ENCODE results near the gene TRIM38. TPM values are rescaled to one million over a fixed set of nuclear protein-coding genes. Genes with fewer than 3 reads are reported as not detected.
A peak's percentile ranks its signal among the peaks of the same experiment; 100 is the strongest.

The TRIM38 gene
- polyA plus RNA-seq, 4 donors = 3.5 to 16.4 (median 6.1) TPM

GRCh38 chr6:25966711-25967110 is 4.1 kb downstream of the TRIM38 start:
- no peak for FAIRE-seq
- Histone ChIP-seq H3K9me3 (ENCODE audit: control insufficient read depth in 2 of 2, insufficient read depth in 1 of 2, low read depth in 1 of 2, low read length in 1 of 2) (no peaks in the 10 kb centered on the region), H3K4me3 (ENCODE audit: low read depth in 1 of 3, low read length in 3 of 3) (no peak overlapping the region), H3K4me1 (ENCODE audit: control insufficient read depth in 3 of 3, insufficient read depth in 2 of 3, low read depth in 1 of 3, low read length in 2 of 3) (peaks cover 6 to 28% (median 26%) of the 10 kb centered on the region in 3 donors), H3K36me3 (ENCODE audit: control insufficient read depth in 3 of 3, insufficient read depth in 2 of 3, low read depth in 1 of 3, low read length in 3 of 3) (peaks cover 12 to 23% (median 16%) of the 10 kb centered on the region in 3 donors), H3K27ac (ENCODE audit: low read depth in 1 of 3, low read length in 2 of 3) (no peak overlapping the region), H3K27me3 (ENCODE audit: control insufficient read depth in 3 of 3, insufficient read depth in 3 of 3, low read length in 3 of 3) (no peaks in the 10 kb centered on the region)
- DNase-seq = no peak
- 90 to 96% (median 95%) methylated on average over 9 of the region's 9 CpGs for WGBS, 3 donors

- FAIRE-seq = no peak
- DNase-seq = no peak
- Histone ChIP-seq H3K9me3 (ENCODE audit: control insufficient read depth in 2 of 2, insufficient read depth in 1 of 2, low read depth in 1 of 2, low read length in 1 of 2) (no peaks in the 10 kb centered on the region), H3K27ac (ENCODE audit: low read depth in 1 of 3, low read length in 2 of 3) (no peak overlapping the region), H3K36me3 (ENCODE audit: control insufficient read depth in 3 of 3, insufficient read depth in 2 of 3, low read depth in 1 of 3, low read length in 3 of 3) (peaks cover 25 to 32% (median 29%) of the 10 kb centered on the region in 3 donors), H3K27me3 (ENCODE audit: control insufficient read depth in 3 of 3, insufficient read depth in 3 of 3, low read length in 3 of 3) (no peaks in the 10 kb centered on the region), H3K4me1 (ENCODE audit: control insufficient read depth in 3 of 3, insufficient read depth in 2 of 3, low read depth in 1 of 3, low read length in 2 of 3) (peaks cover 10 to 26% (median 22%) of the 10 kb centered on the region in 3 donors), H3K4me3 (ENCODE audit: low read depth in 1 of 3, low read length in 3 of 3) (no peak overlapping the region)
These were observed 6.2 kb downstream of the TRIM38 start for GRCh38 chr6:25968769-25969168.

- peaks cover 32 to 36% (median 34%) of the 10 kb centered on the region in 3 donors for H3K36me3 ChIP-seq (ENCODE audit: control insufficient read depth in 3 of 3, insufficient read depth in 2 of 3, low read depth in 1 of 3, low read length in 3 of 3)
- no peak overlapping the region for H3K4me3 ChIP-seq (ENCODE audit: low read depth in 1 of 3, low read length in 3 of 3)
- H3K9me3 ChIP-seq (ENCODE audit: control insufficient read depth in 2 of 2, insufficient read depth in 1 of 2, low read depth in 1 of 2, low read length in 1 of 2) = no peaks in the 10 kb centered on the region
- peak; percentile 41 to 42 for DNase-seq
- WGBS, 3 donors = 91 to 99% (median 95%) methylated on average over 1 of the region's 1 CpG
- FAIRE-seq = no peak
- no peaks in the 10 kb centered on the region for H3K27me3 ChIP-seq (ENCODE audit: control insufficient read depth in 3 of 3, insufficient read depth in 3 of 3, low read length in 3 of 3)
- peak overlapping the region in 1 of 3 donors; percentile 26 for H3K27ac ChIP-seq (ENCODE audit: low read depth in 1 of 3, low read length in 2 of 3)
- peaks cover 8 to 24% (median 9%) of the 10 kb centered on the region in 3 donors for H3K4me1 ChIP-seq (ENCODE audit: control insufficient read depth in 3 of 3, insufficient read depth in 2 of 3, low read depth in 1 of 3, low read length in 2 of 3)
These were observed 8.7 kb downstream of the TRIM38 start for GRCh38 chr6:25971187-25971821.

- no peak for DNase-seq
- peaks cover 5 to 18% (median 6%) of the 10 kb centered on the region in 3 donors for H3K4me1 ChIP-seq (ENCODE audit: control insufficient read depth in 3 of 3, insufficient read depth in 2 of 3, low read depth in 1 of 3, low read length in 2 of 3)
- H3K4me3 ChIP-seq (ENCODE audit: low read depth in 1 of 3, low read length in 3 of 3) = no peak overlapping the region
- H3K9me3 ChIP-seq (ENCODE audit: control insufficient read depth in 2 of 2, insufficient read depth in 1 of 2, low read depth in 1 of 2, low read length in 1 of 2) = no peaks in the 10 kb centered on the region
- H3K27me3 ChIP-seq (ENCODE audit: control insufficient read depth in 3 of 3, insufficient read depth in 3 of 3, low read length in 3 of 3) = no peaks in the 10 kb centered on the region
- no peak overlapping the region for H3K27ac ChIP-seq (ENCODE audit: low read depth in 1 of 3, low read length in 2 of 3)
- FAIRE-seq = no peak
- 90 to 100% (median 92%) methylated on average over 1 of the region's 1 CpG for WGBS, 3 donors
- peaks cover 32 to 33% (median 33%) of the 10 kb centered on the region in 3 donors for H3K36me3 ChIP-seq (ENCODE audit: control insufficient read depth in 3 of 3, insufficient read depth in 2 of 3, low read depth in 1 of 3, low read length in 3 of 3)
These were observed 9.5 kb downstream of the TRIM38 start for GRCh38 chr6:25972128-25972527.

- Histone ChIP-seq H3K9me3 (ENCODE audit: control insufficient read depth in 2 of 2, insufficient read depth in 1 of 2, low read depth in 1 of 2, low read length in 1 of 2) (no peaks in the 10 kb centered on the region), H3K4me3 (ENCODE audit: low read depth in 1 of 3, low read length in 3 of 3) (no peak overlapping the region), H3K36me3 (ENCODE audit: control insufficient read depth in 3 of 3, insufficient read depth in 2 of 3, low read depth in 1 of 3, low read length in 3 of 3) (peaks cover 34 to 35% (median 34%) of the 10 kb centered on the region in 3 donors), H3K4me1 (ENCODE audit: control insufficient read depth in 3 of 3, insufficient read depth in 2 of 3, low read depth in 1 of 3, low read length in 2 of 3) (peaks cover 5 to 15% (median 6%) of the 10 kb centered on the region in 3 donors), H3K27ac (ENCODE audit: low read depth in 1 of 3, low read length in 2 of 3) (no peak overlapping the region), H3K27me3 (ENCODE audit: control insufficient read depth in 3 of 3, insufficient read depth in 3 of 3, low read length in 3 of 3) (no peaks in the 10 kb centered on the region)
- DNase-seq (no peak), FAIRE-seq (no peak)
- WGBS, 3 donors = 93 to 95% (median 95%) methylated on average over 5 of the region's 5 CpGs
These were observed 10.3 kb downstream of the TRIM38 start for GRCh38 chr6:25972902-25973301.

- H3K36me3 ChIP-seq (ENCODE audit: control insufficient read depth in 3 of 3, insufficient read depth in 2 of 3, low read depth in 1 of 3, low read length in 3 of 3) = peaks cover 31 to 44% (median 34%) of the 10 kb centered on the region in 3 donors
- FAIRE-seq (no peak), DNase-seq (peak in 1 of 2 donors; percentile 67)
- no peak overlapping the region for H3K4me3 ChIP-seq (ENCODE audit: low read depth in 1 of 3, low read length in 3 of 3)
- H3K9me3 ChIP-seq (ENCODE audit: control insufficient read depth in 2 of 2, insufficient read depth in 1 of 2, low read depth in 1 of 2, low read length in 1 of 2) = no peaks in the 10 kb centered on the region
- peaks cover 5 to 6% (median 5%) of the 10 kb centered on the region in 3 donors for H3K4me1 ChIP-seq (ENCODE audit: control insufficient read depth in 3 of 3, insufficient read depth in 2 of 3, low read depth in 1 of 3, low read length in 2 of 3)
- no peaks in the 10 kb centered on the region for H3K27me3 ChIP-seq (ENCODE audit: control insufficient read depth in 3 of 3, insufficient read depth in 3 of 3, low read length in 3 of 3)
- no peak overlapping the region for H3K27ac ChIP-seq (ENCODE audit: low read depth in 1 of 3, low read length in 2 of 3)
- 85 to 96% (median 95%) methylated on average over 2 of the region's 2 CpGs for WGBS, 3 donors
These were observed 11.4 kb downstream of the TRIM38 start for GRCh38 chr6:25973923-25974555.

- Histone ChIP-seq H3K27ac (ENCODE audit: low read depth in 1 of 3, low read length in 2 of 3) (no peak overlapping the region), H3K9me3 (ENCODE audit: control insufficient read depth in 2 of 2, insufficient read depth in 1 of 2, low read depth in 1 of 2, low read length in 1 of 2) (no peaks in the 10 kb centered on the region), H3K4me3 (ENCODE audit: low read depth in 1 of 3, low read length in 3 of 3) (no peak overlapping the region), H3K4me1 (ENCODE audit: control insufficient read depth in 3 of 3, insufficient read depth in 2 of 3, low read depth in 1 of 3, low read length in 2 of 3) (peaks cover 4 to 8% (median 5%) of the 10 kb centered on the region in 3 donors), H3K27me3 (ENCODE audit: control insufficient read depth in 3 of 3, insufficient read depth in 3 of 3, low read length in 3 of 3) (no peaks in the 10 kb centered on the region), H3K36me3 (ENCODE audit: control insufficient read depth in 3 of 3, insufficient read depth in 2 of 3, low read depth in 1 of 3, low read length in 3 of 3) (peaks cover 24 to 45% (median 30%) of the 10 kb centered on the region in 3 donors)
- FAIRE-seq (no peak), DNase-seq (no peak)
- 94 to 98% (median 95%) methylated on average over 5 of the region's 5 CpGs for WGBS, 3 donors
These were observed 13.4 kb downstream of the TRIM38 start for GRCh38 chr6:25975923-25976560.

- no peak for FAIRE-seq
These were observed 18.3 kb downstream of the TRIM38 start for GRCh38 chr6:25980935-25981334.

More at GRCh38 chr6:25980935-25981334, 18.3 kb downstream of the TRIM38 start:
- Histone ChIP-seq H3K27me3 (ENCODE audit: control insufficient read depth in 3 of 3, insufficient read depth in 3 of 3, low read length in 3 of 3) (no peaks in the 10 kb centered on the region), H3K27ac (ENCODE audit: low read depth in 1 of 3, low read length in 2 of 3) (peak overlapping the region in 1 of 3 donors; percentile 59), H3K9me3 (ENCODE audit: control insufficient read depth in 2 of 2, insufficient read depth in 1 of 2, low read depth in 1 of 2, low read length in 1 of 2) (no peaks in the 10 kb centered on the region), H3K4me3 (ENCODE audit: low read depth in 1 of 3, low read length in 3 of 3) (no peak overlapping the region), H3K4me1 (ENCODE audit: control insufficient read depth in 3 of 3, insufficient read depth in 2 of 3, low read depth in 1 of 3, low read length in 2 of 3) (peaks cover 0 to 36% (median 0%) of the 10 kb centered on the region in 3 donors), H3K36me3 (ENCODE audit: control insufficient read depth in 3 of 3, insufficient read depth in 2 of 3, low read depth in 1 of 3, low read length in 3 of 3) (peaks cover 14 to 46% (median 18%) of the 10 kb centered on the region in 3 donors)
- no peak for DNase-seq
- 93 to 95% (median 95%) methylated on average over 2 of the region's 2 CpGs for WGBS, 3 donors

All from small intestine (tissue), 7 donors.